Calu3 (cell line): ENCODE measurements around the gene GPR137B. TPM values are rescaled to one million over a fixed set of nuclear protein-coding genes. Genes with fewer than 3 reads are reported as not detected.

Source experiments
- BruUV-seq: library from RNA; stranded (reverse); fragments of 400-500 nt; replicated peaks from 2 replicates; lab custom pipeline; 2021; lab: Mats Ljungman, UMichigan
- CTCF ChIA-PET: fragments of 300-600 bp; sonication (Branson Sonifier 250); formaldehyde crosslinking; loops from one replicate; lab custom pipeline; 2022; ENCODE audit warnings: antibody characterized with exemption; lab: Charles Lee
- DNase-seq: peaks from one replicate; pipeline ENCODE4 v3.0.0; 2022
- H3K27ac Mint-ChIP-seq: one replicate; pipeline ENCODE4 v1.8.0; 2022; ENCODE audit warnings: mixed read lengths; ENCODE audit not compliant: unreplicated experiment
- H3K27me3 Mint-ChIP-seq: one replicate; pipeline ENCODE4 v1.8.0; 2022; ENCODE audit warnings: mixed read lengths; ENCODE audit not compliant: unreplicated experiment
- H3K36me3 Mint-ChIP-seq: one replicate; pipeline ENCODE4 v1.8.0; 2022; ENCODE audit warnings: mild to moderate bottlenecking, moderate library complexity, mixed read lengths; ENCODE audit not compliant: insufficient read depth, unreplicated experiment
- H3K4me1 Mint-ChIP-seq: one replicate; pipeline ENCODE4 v1.8.0; 2022; ENCODE audit warnings: mild to moderate bottlenecking, low read depth, mixed read lengths; ENCODE audit not compliant: unreplicated experiment
- H3K4me3 Mint-ChIP-seq: one replicate; pipeline ENCODE4 v1.8.0; 2022; ENCODE audit warnings: mild to moderate bottlenecking, low read depth, moderate library complexity, mixed read lengths; ENCODE audit not compliant: unreplicated experiment
- H3K9me3 Mint-ChIP-seq: one replicate; pipeline ENCODE4 v1.8.0; 2022; ENCODE audit warnings: low read depth, mixed read lengths; ENCODE audit not compliant: unreplicated experiment
- intact Hi-C: fragments of 100-400 bp; cut with micrococcal nuclease; formaldehyde crosslinking; loops from one replicate; pipeline ENCODE4 v1.10.0; 2022; ENCODE audit not compliant: unreplicated experiment
- total RNA-seq: library from RNA; stranded (reverse); gene quantifications from 2 replicates; pipeline ENCODE4 v1.2.3, GENCODE V29; 2022
- TF ChIP-seq, protein P1 (sequence below): fragments of 200-600 bp; IDR thresholded peaks from one replicate; pipeline ENCODE4 v1.8.0; 2022; ENCODE audit warnings: antibody characterized with exemption; ENCODE audit not compliant: unreplicated experiment

Gene GPR137B
- total RNA-seq, 1 experiment from 2014 or later, result 11.4 TPM

DNA sequence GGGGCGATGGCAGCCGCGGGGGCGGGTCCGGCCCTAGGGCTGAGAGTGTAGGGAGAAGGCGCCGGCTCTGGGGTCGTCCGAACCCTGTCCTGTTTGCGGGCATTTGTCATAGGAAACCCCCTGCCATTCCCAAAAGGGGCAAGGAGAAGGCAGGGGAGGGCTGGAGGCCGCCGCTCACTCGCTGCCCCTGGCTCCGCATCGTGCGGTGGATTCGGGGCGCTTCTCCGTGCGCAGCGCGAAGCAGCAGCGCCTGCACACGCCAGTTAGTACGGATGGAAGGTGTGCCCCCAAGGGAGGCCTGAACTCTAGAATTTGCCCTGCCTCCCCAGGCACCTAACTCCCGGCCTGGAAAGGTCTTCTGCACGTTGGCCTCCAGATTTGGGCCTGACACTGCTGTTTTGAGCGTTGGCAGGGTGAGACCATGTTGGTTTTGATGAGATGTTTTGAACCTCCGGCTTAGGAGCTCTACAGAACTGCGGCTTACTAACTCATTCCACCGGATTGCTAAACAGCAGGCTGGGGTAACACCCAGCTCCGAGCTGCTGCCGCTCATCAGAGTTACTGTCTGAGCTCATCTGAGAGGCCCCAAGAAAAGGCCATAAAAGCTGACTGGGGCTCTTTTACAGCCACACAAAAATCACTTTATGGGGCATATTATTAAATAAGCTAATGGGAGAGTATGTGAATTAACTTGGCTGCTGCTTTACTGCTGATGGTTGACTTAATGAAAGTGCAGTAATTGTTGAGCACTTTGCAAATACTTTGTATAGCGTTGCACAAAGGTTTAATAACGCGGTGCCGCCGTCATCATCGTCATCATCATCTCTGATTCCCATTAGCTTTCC lies 987 bp downstream of the GPR137B start:
- BruUV-seq, result no TSS peak
- Mint-ChIP-seq H3K27ac (peak overlapping the region; percentile 88), H3K36me3 (peaks cover 25% of the 10 kb centered on the region), H3K9me3 (no peaks in the 10 kb centered on the region), H3K4me1 (peaks cover 26% of the 10 kb centered on the region), H3K4me3 (peak overlapping the region; percentile 95), H3K27me3 (peaks cover 50% of the 10 kb centered on the region)
- TF ChIP-seq, protein P1, sequence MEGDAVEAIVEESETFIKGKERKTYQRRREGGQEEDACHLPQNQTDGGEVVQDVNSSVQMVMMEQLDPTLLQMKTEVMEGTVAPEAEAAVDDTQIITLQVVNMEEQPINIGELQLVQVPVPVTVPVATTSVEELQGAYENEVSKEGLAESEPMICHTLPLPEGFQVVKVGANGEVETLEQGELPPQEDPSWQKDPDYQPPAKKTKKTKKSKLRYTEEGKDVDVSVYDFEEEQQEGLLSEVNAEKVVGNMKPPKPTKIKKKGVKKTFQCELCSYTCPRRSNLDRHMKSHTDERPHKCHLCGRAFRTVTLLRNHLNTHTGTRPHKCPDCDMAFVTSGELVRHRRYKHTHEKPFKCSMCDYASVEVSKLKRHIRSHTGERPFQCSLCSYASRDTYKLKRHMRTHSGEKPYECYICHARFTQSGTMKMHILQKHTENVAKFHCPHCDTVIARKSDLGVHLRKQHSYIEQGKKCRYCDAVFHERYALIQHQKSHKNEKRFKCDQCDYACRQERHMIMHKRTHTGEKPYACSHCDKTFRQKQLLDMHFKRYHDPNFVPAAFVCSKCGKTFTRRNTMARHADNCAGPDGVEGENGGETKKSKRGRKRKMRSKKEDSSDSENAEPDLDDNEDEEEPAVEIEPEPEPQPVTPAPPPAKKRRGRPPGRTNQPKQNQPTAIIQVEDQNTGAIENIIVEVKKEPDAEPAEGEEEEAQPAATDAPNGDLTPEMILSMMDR, result no peak
- CTCF ChIA-PET, result no interaction called here
- intact Hi-C loops, result loop anchor here (10.0 kb wide), 1 partner anchor 141 kb away; the partner anchor contains the start of gene ERO1B
- no peak for DNase-seq

DNA sequence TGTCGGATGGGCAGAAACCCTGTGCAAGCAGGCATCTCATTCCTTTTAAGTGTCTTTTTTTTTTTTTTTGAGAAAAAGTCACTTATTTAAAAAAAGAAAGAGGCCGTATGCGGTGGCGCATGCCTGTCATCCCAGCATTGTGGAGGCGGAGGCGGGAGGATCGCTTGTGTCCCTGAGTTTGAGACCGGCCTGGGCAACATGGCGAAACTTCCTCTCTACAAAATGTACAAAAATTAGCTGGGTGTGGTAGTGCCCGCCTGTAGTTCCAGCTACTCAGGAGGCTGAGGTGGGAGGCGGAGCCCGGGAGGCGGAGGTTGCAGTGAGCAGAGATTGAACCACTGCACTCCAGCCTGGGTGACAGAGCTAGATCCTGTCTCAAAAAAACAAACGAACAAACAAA lies 1.7 kb downstream of the GPR137B start:
- DNase-seq, result no peak
- CTCF ChIA-PET, result no interaction called here
- Mint-ChIP-seq H3K4me1 (peaks cover 26% of the 10 kb centered on the region), H3K36me3 (peaks cover 25% of the 10 kb centered on the region), H3K27ac (no peak overlapping the region), H3K9me3 (no peaks in the 10 kb centered on the region), H3K4me3 (no peak overlapping the region), H3K27me3 (peaks cover 43% of the 10 kb centered on the region)
- TF ChIP-seq, protein P1, result no peak
- TSS peak; percentile 50 for BruUV-seq
- intact Hi-C loops, result loop anchor here (10.0 kb wide), 1 partner anchor 141 kb away; the partner anchor contains the start of gene ERO1B

DNA sequence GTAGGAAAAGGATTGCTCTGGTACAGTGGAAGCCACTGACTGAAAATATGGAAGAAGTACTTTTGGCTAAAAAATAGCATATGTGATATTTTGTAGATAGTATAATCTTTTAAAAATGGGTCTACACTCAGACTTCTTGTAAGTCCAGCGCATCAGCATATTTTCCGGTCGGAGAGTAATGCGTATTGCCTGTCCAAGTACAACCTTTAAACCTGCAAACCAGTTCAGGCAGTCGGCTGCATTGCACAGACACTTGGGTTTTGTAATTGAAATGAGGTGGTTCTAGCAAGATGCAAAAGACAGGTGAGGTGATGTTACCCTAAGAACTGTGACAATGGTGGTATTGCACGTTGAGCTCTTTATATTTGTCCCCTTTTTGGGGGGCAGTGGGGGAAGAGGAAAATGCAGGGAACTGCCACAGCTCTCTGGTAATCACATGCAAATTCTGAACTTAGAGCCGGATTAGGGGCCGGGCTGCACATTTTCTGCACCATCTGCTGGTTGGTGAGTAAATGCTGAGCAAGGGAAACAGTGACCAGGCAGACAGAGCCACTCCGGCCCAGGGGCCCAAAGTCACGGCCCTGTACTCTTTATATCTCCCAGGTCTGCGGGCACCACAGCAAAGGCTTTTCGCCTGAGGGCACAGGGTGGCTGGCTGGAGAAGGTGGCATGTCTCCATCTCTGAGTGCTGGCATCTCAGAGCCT lies 2.3 kb downstream of the GPR137B start:
- Mint-ChIP-seq H3K9me3 (no peaks in the 10 kb centered on the region), H3K36me3 (peaks cover 25% of the 10 kb centered on the region), H3K27me3 (peaks cover 38% of the 10 kb centered on the region), H3K27ac (no peak overlapping the region), H3K4me3 (no peak overlapping the region), H3K4me1 (peaks cover 26% of the 10 kb centered on the region)
- no TSS peak for BruUV-seq
- intact Hi-C loops, result loop anchor here (10.0 kb wide), 1 partner anchor 140 kb away; the partner anchor contains the start of gene ERO1B
- TF ChIP-seq, protein P1, result no peak
- CTCF ChIA-PET, result no interaction called here
- DNase-seq, result no peak

DNA sequence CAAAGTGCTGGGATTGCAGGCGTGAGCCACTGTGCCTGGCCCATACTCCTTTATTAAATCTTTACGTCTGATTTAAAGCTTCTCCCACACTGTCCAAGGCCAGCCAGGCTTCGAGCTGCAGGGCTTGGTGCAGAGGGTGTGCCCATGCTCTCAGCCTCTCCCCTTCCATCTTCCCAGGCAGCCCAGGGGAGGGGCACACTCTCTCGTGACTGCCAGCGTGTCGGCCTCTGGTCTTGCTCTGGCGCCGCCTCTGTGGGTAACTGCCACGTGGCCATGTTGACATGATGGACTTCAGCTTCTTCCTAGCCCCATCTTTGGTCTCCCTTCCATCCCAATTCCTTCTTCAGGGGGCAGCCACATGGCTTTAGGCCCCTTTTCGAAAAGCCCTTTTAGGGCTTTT lies 4.7 kb downstream of the GPR137B start:
- Mint-ChIP-seq H3K36me3 (peaks cover 14% of the 10 kb centered on the region), H3K4me3 (no peak overlapping the region), H3K27me3 (peaks cover 13% of the 10 kb centered on the region), H3K9me3 (no peaks in the 10 kb centered on the region), H3K27ac (no peak overlapping the region), H3K4me1 (peaks cover 14% of the 10 kb centered on the region)
- no peak for DNase-seq
- no TSS peak for BruUV-seq
- CTCF ChIA-PET, result interaction anchor here (1.4 kb wide), 1 partner anchor 9 kb away, joined by 3 read pairs; no protein-coding TSS in a partner anchor
- intact Hi-C loops, result loop anchor here (10.0 kb wide), 1 partner anchor 138 kb away; the partner anchor contains the start of gene ERO1B
- TF ChIP-seq, protein P1, result no peak
